GM12891 (cell line): ENCODE measurements around the gene PTPRN2.

Source experiments
- POLR2A ChIP-seq: IDR thresholded peaks from 2 replicates; pipeline ENCODE4 v1.6.1; 2011; ENCODE audit warnings: low read depth, low read length, control low read depth
- POLR2AphosphoS5 ChIP-seq: IDR thresholded peaks from 2 replicates; pipeline ENCODE4 v1.6.1; 2011; ENCODE audit warnings: low read depth, low read length, control low read depth
- POU2F2 ChIP-seq: IDR thresholded peaks from 2 replicates; pipeline ENCODE4 v1.6.1; 2011; ENCODE audit warnings: low read depth, mild to moderate bottlenecking, control low read depth, low read length, moderate library complexity
- SPI1 ChIP-seq: IDR thresholded peaks from 2 replicates; pipeline ENCODE4 v1.6.1; 2011; ENCODE audit warnings: low read depth, low read length, control low read depth
- TAF1 ChIP-seq: IDR thresholded peaks from 2 replicates; pipeline ENCODE4 v1.6.1; 2011; ENCODE audit warnings: low read depth, low read length, control low read depth

DNA sequence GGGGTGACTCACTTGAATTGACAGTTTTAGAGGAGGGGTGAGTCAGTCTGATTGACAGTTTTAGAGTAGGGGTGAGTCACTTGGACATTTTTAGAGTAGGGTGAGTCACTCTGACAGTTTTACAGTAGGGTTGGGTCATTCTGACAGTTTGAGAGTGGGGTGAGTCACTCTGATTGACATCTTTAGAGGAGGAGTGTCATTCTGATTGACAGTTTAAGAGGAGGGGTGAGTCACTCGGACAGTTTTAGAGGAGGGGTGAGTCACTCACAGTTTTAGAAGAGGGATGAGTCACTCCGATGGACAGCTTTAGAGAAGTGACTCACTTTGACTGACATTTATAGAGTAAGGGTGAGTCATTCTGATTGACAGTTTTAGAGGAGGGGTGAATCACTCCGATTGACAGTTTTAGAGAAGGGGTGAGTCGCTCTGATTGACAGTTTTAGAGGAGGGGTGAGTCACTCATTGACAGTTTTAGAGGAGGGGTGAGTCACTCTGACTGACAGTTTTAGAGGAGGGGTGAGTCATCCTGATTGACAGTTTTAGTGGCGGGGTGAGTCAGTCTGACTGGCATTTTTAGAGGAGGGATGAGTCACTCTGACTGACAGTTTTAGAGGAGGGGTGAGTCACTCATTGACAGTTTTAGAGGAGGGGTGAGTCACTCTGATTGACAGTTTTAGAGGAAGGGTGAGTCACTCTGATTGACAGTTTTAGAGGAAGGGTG lies 655.0 kb downstream of the PTPRN2 start:
- TF ChIP-seq POLR2AphosphoS5 (no peak), POLR2A (no peak), TAF1 (no peak), SPI1 (no peak), POU2F2 (no peak)
